ENCODE data around the gene KIAA1958.

Gene KIAA1958

GRCh38 chr9:112621018-112621655, 134.5 kb downstream of the KIAA1958 start:
- H3K4me3 ChIP-seq (replicated peaks in 1 of 2; ENCODE audit: low read depth in 2 of 2, low read length in 2 of 2): no peak overlapping the region
- DNase-seq (ENCODE audit: low read depth in 2 of 2): no peak
- TF ChIP-seq CTCF (IDR thresholded peaks at IDR 0.05; ENCODE audit: low read depth, low read length): no peak

- DNase-seq (ENCODE audit: low read depth in 2 of 2): no peak
- TF ChIP-seq CTCF (IDR thresholded peaks at IDR 0.05; ENCODE audit: low read depth, low read length): no peak
- H3K4me3 ChIP-seq (replicated peaks in 1 of 2; ENCODE audit: low read depth in 2 of 2, low read length in 2 of 2): no peak overlapping the region
These were observed 136.6 kb downstream of the KIAA1958 start for GRCh38 chr9:112623198-112623597.

GRCh38 chr9:112624711-112625707, 138.4 kb downstream of the KIAA1958 start:
- no peak for TF ChIP-seq CTCF (IDR thresholded peaks at IDR 0.05; ENCODE audit: low read depth, low read length)

GRCh38 chr9:112629671-112630485, 143.3 kb downstream of the KIAA1958 start:
- TF ChIP-seq CTCF (IDR thresholded peaks at IDR 0.05; ENCODE audit: low read depth, low read length): no peak
- no peak overlapping the region for H3K4me3 ChIP-seq (replicated peaks in 1 of 2; ENCODE audit: low read depth in 2 of 2, low read length in 2 of 2)
- DNase-seq (ENCODE audit: low read depth in 2 of 2): no peak

More at GRCh38 chr9:112624711-112625707, 138.4 kb downstream of the KIAA1958 start:
- no peak for DNase-seq (ENCODE audit: low read depth in 2 of 2)
- H3K4me3 ChIP-seq (replicated peaks in 1 of 2; ENCODE audit: low read depth in 2 of 2, low read length in 2 of 2): no peak overlapping the region

GRCh38 chr9:112631313-112632070, 144.9 kb downstream of the KIAA1958 start:
- no peak for DNase-seq (ENCODE audit: low read depth in 2 of 2)
- H3K4me3 ChIP-seq (replicated peaks in 1 of 2; ENCODE audit: low read depth in 2 of 2, low read length in 2 of 2): no peak overlapping the region
- no peak for TF ChIP-seq CTCF (IDR thresholded peaks at IDR 0.05; ENCODE audit: low read depth, low read length)

- no peak for TF ChIP-seq CTCF (IDR thresholded peaks at IDR 0.05; ENCODE audit: low read depth, low read length)
- no peak for DNase-seq (ENCODE audit: low read depth in 2 of 2)
- H3K4me3 ChIP-seq (replicated peaks in 1 of 2; ENCODE audit: low read depth in 2 of 2, low read length in 2 of 2): no peak overlapping the region
These were observed 153.7 kb downstream of the KIAA1958 start for GRCh38 chr9:112640311-112640710.
